HEK293 (cell line): Measurements from ENCODE around the gene CDC5L.

Experiments
- CTCF ChIA-PET: fragments of 350-600 bp; formaldehyde crosslinking; extraction: SDS; loops from one replicate; lab custom pipeline; 2021; ENCODE audit warnings: antibody characterized with exemption; lab: Yijun Ruan, JAX
- POLR2A ChIA-PET: fragments of 300-600 bp; formaldehyde crosslinking; extraction: SDS; loops from one replicate; lab custom pipeline; 2020; ENCODE audit warnings: antibody characterized with exemption, inconsistent platforms; lab: Yijun Ruan, JAX
- H3K27ac ChIP-seq: fragments of 200-500 bp; sonication (Bioruptor generic); 2 replicates; pipeline ENCODE4 v1.5.1; 2014; ENCODE audit warnings: low read depth, low read length, control low read depth, inconsistent platforms; ENCODE audit errors: extremely low read depth
- H3K36me3 ChIP-seq, 2 experiments: fragments of 200-500 bp in 1 of 2; sonication (Bioruptor generic) in 1 of 2; 1 replicate in 1 of 2; 2 replicates in 1 of 2; pipeline ENCODE4 v1.5.1; 2014 to 2017; ENCODE audit warnings: inconsistent platforms in 2 of 2, low read length in 2 of 2; ENCODE audit not compliant: control insufficient read depth in 2 of 2, insufficient read depth in 1 of 2
- H3K4me1 ChIP-seq: fragments of 200-500 bp; sonication (Bioruptor generic); 2 replicates; pipeline ENCODE4 v1.5.1; 2014; ENCODE audit warnings: mild to moderate bottlenecking, low read length, inconsistent platforms; ENCODE audit not compliant: control insufficient read depth, insufficient read depth
- H3K4me3 ChIP-seq: 2 replicates; pipeline ENCODE4 v1.5.1; 2011; ENCODE audit warnings: low read depth, mild to moderate bottlenecking, control low read depth, low read length, moderate library complexity
- H3K9me3 ChIP-seq: fragments of 200-500 bp; sonication (Bioruptor generic); 2 replicates; pipeline ENCODE4 v1.5.1; 2014; ENCODE audit warnings: low read depth, low read length, inconsistent platforms; ENCODE audit not compliant: control insufficient read depth, insufficient read depth
- EGR2 ChIP-seq: fragments of 450-650 bp; formaldehyde crosslinking; IDR thresholded peaks from 2 replicates; pipeline ENCODE4 v1.5.1; 2016; ENCODE audit warnings: low read depth, missing biosample characterization, missing genetic modification characterization
- GLI4 ChIP-seq: fragments of 450-650 bp; formaldehyde crosslinking; IDR thresholded peaks from 2 replicates; pipeline ENCODE4 v1.5.1; 2016; ENCODE audit warnings: missing biosample characterization, missing genetic modification characterization
- GLIS2 ChIP-seq: fragments of 450-650 bp; formaldehyde crosslinking; IDR thresholded peaks from 2 replicates; pipeline ENCODE4 v1.5.1; 2016; ENCODE audit warnings: missing biosample characterization, missing genetic modification characterization
- MZF1 ChIP-seq: fragments of 450-650 bp; formaldehyde crosslinking; IDR thresholded peaks from 2 replicates; pipeline ENCODE4 v1.5.1; 2017; ENCODE audit warnings: missing biosample characterization, missing genetic modification characterization, borderline replicate concordance
- PRDM10 ChIP-seq: fragments of 450-650 bp; formaldehyde crosslinking; IDR thresholded peaks from 2 replicates; pipeline ENCODE4 v1.5.1; 2016; ENCODE audit warnings: missing biosample characterization, missing genetic modification characterization
- RBAK ChIP-seq: fragments of 450-650 bp; formaldehyde crosslinking; IDR thresholded peaks from 2 replicates; pipeline ENCODE4 v1.5.1; 2016; ENCODE audit warnings: missing biosample characterization, missing genetic modification characterization
- SP7 ChIP-seq: fragments of 450-650 bp; formaldehyde crosslinking; IDR thresholded peaks from 2 replicates; pipeline ENCODE4 v1.5.1; 2016; ENCODE audit warnings: missing biosample characterization, missing genetic modification characterization
- ZFP41 ChIP-seq: fragments of 450-650 bp; formaldehyde crosslinking; IDR thresholded peaks from 2 replicates; pipeline ENCODE4 v1.5.1; 2016; ENCODE audit warnings: missing biosample characterization, missing genetic modification characterization, borderline replicate concordance
- ZNF169 ChIP-seq: fragments of 450-650 bp; formaldehyde crosslinking; IDR thresholded peaks from 2 replicates; pipeline ENCODE4 v1.5.1; 2016; ENCODE audit warnings: missing biosample characterization, missing genetic modification characterization
- ZNF274 ChIP-seq, 2 experiments: fragments of 200-500 bp in 1 of 2; fragments of 450-650 bp in 1 of 2; sonication (Bioruptor generic) in 1 of 2; formaldehyde crosslinking in 1 of 2; IDR thresholded peaks; 2 replicates each; pipeline versions ENCODE4 v1.5.1 to v1.6.1; 2014 to 2016; ENCODE audit warnings: borderline replicate concordance in 1 of 2, inconsistent platforms in 1 of 2, low read length in 1 of 2, missing biosample characterization in 1 of 2, missing genetic modification characterization in 1 of 2
- ZNF311 ChIP-seq: fragments of 450-650 bp; formaldehyde crosslinking; IDR thresholded peaks from 2 replicates; pipeline ENCODE4 v1.5.1; 2017; ENCODE audit warnings: missing biosample characterization, missing genetic modification characterization, borderline replicate concordance
- ZNF391 ChIP-seq: fragments of 450-650 bp; formaldehyde crosslinking; IDR thresholded peaks from 2 replicates; pipeline ENCODE4 v1.5.1; 2016; ENCODE audit warnings: low read depth, missing biosample characterization, missing genetic modification characterization, borderline replicate concordance
- ZNF416 ChIP-seq: fragments of 450-650 bp; formaldehyde crosslinking; IDR thresholded peaks from 2 replicates; pipeline ENCODE4 v1.5.1; 2016; ENCODE audit warnings: missing biosample characterization, missing genetic modification characterization
- ZNF544 ChIP-seq: fragments of 450-650 bp; formaldehyde crosslinking; IDR thresholded peaks from 2 replicates; pipeline ENCODE4 v1.5.0; 2017; ENCODE audit warnings: missing biosample characterization, missing genetic modification characterization
- ZNF654 ChIP-seq: fragments of 450-650 bp; formaldehyde crosslinking; IDR thresholded peaks from 2 replicates; pipeline ENCODE4 v1.5.1; 2016; ENCODE audit warnings: low read depth, missing biosample characterization, missing genetic modification characterization
- ZNF843 ChIP-seq: fragments of 450-650 bp; formaldehyde crosslinking; IDR thresholded peaks from 2 replicates; pipeline ENCODE4 v1.5.1; 2016; ENCODE audit warnings: missing biosample characterization, missing genetic modification characterization
- ZSCAN4 ChIP-seq: fragments of 450-650 bp; formaldehyde crosslinking; IDR thresholded peaks from 2 replicates; pipeline ENCODE4 v1.5.1; 2017; ENCODE audit warnings: missing biosample characterization, missing genetic modification characterization
- TF ChIP-seq, protein P1 (sequence below): fragments of 450-650 bp; formaldehyde crosslinking; IDR thresholded peaks from 2 replicates; pipeline ENCODE4 v1.5.1; 2017; ENCODE audit warnings: missing biosample characterization, missing genetic modification characterization
- TF ChIP-seq, protein P2 (sequence below): fragments of 450-650 bp; formaldehyde crosslinking; IDR thresholded peaks from 2 replicates; pipeline ENCODE4 v1.5.1; 2016; ENCODE audit warnings: missing biosample characterization, missing genetic modification characterization
- TF ChIP-seq, protein P3 (sequence below): fragments of 450-650 bp; formaldehyde crosslinking; IDR thresholded peaks from 2 replicates; pipeline ENCODE4 v1.5.1; 2016; ENCODE audit warnings: missing biosample characterization, missing genetic modification characterization, low read depth
- TF ChIP-seq, protein P4 (sequence below): fragments of 450-650 bp; formaldehyde crosslinking; IDR thresholded peaks from 2 replicates; pipeline ENCODE4; 2016; ENCODE audit warnings: missing biosample characterization, missing genetic modification characterization
- TF ChIP-seq, protein P5 (sequence below): fragments of 450-650 bp; formaldehyde crosslinking; IDR thresholded peaks from 2 replicates; pipeline ENCODE4 v1.5.1; 2016; ENCODE audit warnings: missing biosample characterization, missing genetic modification characterization

Gene CDC5L

GRCh38 chr6:44456966-44457292, 69.4 kb downstream of the CDC5L start:
- Histone ChIP-seq H3K27ac (no peak overlapping the region; the same call in 1 of the 2 replicates), H3K4me3 (peak overlapping the region; percentile 24; the same call in 1 of the 2 replicates), H3K9me3 (no peaks in the 10 kb centered on the region), H3K36me3 (peaks cover 0 to 8% of the 10 kb centered on the region in 2 experiments; a peak in 2 of 3 replicates), H3K4me1 (peaks cover 12% of the 10 kb centered on the region)
- ChIA-PET POLR2A (interaction anchor here (1.5 to 1.8 kb wide), 2 partner anchors 13 to 70 kb away, joined by 5 read pairs; partner anchors contain the start of gene CDC5L), CTCF (interaction anchor here (0.6 to 15.0 kb wide), 13 partner anchors 8 to 190 kb away, joined by 3 to 302 read pairs (median 5); no protein-coding TSS in a partner anchor)
- 0 out of 2 replicates have a peak, but pooled peaks have one; percentile 5 for TF ChIP-seq ZNF843 (tag by site-specific recombination)
- TF ChIP-seq, protein P1, sequence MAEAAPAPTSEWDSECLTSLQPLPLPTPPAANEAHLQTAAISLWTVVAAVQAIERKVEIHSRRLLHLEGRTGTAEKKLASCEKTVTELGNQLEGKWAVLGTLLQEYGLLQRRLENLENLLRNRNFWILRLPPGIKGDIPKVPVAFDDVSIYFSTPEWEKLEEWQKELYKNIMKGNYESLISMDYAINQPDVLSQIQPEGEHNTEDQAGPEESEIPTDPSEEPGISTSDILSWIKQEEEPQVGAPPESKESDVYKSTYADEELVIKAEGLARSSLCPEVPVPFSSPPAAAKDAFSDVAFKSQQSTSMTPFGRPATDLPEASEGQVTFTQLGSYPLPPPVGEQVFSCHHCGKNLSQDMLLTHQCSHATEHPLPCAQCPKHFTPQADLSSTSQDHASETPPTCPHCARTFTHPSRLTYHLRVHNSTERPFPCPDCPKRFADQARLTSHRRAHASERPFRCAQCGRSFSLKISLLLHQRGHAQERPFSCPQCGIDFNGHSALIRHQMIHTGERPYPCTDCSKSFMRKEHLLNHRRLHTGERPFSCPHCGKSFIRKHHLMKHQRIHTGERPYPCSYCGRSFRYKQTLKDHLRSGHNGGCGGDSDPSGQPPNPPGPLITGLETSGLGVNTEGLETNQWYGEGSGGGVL (tag by site-specific recombination), result peak; percentile 2; the same call in 1 of the 2 replicates
- no peak for TF ChIP-seq ZFP41 (tag by site-specific recombination)
- no peak for TF ChIP-seq ZSCAN4 (tag by site-specific recombination)
- 0 out of 2 replicates have a peak, but pooled peaks have one; percentile 16 for TF ChIP-seq GLI4 (tag by site-specific recombination)
- no peak for TF ChIP-seq MZF1 (tag by site-specific recombination)
- TF ChIP-seq RBAK (tag by site-specific recombination), result no peak
- TF ChIP-seq, protein P2, sequence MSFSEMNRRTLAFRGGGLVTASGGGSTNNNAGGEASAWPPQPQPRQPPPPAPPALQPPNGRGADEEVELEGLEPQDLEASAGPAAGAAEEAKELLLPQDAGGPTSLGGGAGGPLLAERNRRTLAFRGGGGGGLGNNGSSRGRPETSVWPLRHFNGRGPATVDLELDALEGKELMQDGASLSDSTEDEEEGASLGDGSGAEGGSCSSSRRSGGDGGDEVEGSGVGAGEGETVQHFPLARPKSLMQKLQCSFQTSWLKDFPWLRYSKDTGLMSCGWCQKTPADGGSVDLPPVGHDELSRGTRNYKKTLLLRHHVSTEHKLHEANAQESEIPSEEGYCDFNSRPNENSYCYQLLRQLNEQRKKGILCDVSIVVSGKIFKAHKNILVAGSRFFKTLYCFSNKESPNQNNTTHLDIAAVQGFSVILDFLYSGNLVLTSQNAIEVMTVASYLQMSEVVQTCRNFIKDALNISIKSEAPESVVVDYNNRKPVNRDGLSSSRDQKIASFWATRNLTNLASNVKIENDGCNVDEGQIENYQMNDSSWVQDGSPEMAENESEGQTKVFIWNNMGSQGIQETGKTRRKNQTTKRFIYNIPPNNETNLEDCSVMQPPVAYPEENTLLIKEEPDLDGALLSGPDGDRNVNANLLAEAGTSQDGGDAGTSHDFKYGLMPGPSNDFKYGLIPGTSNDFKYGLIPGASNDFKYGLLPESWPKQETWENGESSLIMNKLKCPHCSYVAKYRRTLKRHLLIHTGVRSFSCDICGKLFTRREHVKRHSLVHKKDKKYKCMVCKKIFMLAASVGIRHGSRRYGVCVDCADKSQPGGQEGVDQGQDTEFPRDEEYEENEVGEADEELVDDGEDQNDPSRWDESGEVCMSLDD (tag by site-specific recombination), result no peak
- TF ChIP-seq, protein P3, sequence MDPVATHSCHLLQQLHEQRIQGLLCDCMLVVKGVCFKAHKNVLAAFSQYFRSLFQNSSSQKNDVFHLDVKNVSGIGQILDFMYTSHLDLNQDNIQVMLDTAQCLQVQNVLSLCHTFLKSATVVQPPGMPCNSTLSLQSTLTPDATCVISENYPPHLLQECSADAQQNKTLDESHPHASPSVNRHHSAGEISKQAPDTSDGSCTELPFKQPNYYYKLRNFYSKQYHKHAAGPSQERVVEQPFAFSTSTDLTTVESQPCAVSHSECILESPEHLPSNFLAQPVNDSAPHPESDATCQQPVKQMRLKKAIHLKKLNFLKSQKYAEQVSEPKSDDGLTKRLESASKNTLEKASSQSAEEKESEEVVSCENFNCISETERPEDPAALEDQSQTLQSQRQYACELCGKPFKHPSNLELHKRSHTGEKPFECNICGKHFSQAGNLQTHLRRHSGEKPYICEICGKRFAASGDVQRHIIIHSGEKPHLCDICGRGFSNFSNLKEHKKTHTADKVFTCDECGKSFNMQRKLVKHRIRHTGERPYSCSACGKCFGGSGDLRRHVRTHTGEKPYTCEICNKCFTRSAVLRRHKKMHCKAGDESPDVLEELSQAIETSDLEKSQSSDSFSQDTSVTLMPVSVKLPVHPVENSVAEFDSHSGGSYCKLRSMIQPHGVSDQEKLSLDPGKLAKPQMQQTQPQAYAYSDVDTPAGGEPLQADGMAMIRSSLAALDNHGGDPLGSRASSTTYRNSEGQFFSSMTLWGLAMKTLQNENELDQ, result no peak
- TF ChIP-seq ZNF544 (tag by site-specific recombination), result no peak
- TF ChIP-seq ZNF169 (tag by site-specific recombination), result no peak
- TF ChIP-seq ZNF274 (IDR thresholded peaks at IDR 0.05; ENCODE audit: low read length), result no peak
- TF ChIP-seq ZNF274 (tag by site-specific recombination; IDR thresholded peaks at IDR 0.05; ENCODE audit: borderline replicate concordance), result no peak
- TF ChIP-seq ZNF654 (tag by site-specific recombination), result no peak
- no peak for TF ChIP-seq ZNF416 (tag by site-specific recombination)
- TF ChIP-seq PRDM10, result no peak
- TF ChIP-seq, protein P4, sequence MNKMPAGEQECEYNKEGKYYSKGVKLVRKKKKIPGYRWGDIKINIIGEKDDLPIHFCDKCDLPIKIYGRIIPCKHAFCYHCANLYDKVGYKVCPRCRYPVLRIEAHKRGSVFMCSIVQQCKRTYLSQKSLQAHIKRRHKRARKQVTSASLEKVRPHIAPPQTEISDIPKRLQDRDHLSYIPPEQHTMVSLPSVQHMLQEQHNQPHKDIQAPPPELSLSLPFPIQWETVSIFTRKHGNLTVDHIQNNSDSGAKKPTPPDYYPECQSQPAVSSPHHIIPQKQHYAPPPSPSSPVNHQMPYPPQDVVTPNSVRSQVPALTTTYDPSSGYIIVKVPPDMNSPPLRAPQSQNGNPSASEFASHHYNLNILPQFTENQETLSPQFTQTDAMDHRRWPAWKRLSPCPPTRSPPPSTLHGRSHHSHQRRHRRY (tag by site-specific recombination), result no peak
- TF ChIP-seq, protein P5, sequence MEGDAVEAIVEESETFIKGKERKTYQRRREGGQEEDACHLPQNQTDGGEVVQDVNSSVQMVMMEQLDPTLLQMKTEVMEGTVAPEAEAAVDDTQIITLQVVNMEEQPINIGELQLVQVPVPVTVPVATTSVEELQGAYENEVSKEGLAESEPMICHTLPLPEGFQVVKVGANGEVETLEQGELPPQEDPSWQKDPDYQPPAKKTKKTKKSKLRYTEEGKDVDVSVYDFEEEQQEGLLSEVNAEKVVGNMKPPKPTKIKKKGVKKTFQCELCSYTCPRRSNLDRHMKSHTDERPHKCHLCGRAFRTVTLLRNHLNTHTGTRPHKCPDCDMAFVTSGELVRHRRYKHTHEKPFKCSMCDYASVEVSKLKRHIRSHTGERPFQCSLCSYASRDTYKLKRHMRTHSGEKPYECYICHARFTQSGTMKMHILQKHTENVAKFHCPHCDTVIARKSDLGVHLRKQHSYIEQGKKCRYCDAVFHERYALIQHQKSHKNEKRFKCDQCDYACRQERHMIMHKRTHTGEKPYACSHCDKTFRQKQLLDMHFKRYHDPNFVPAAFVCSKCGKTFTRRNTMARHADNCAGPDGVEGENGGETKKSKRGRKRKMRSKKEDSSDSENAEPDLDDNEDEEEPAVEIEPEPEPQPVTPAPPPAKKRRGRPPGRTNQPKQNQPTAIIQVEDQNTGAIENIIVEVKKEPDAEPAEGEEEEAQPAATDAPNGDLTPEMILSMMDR (tag by site-specific recombination), result no peak
- TF ChIP-seq ZNF311 (tag by site-specific recombination), result no peak
- TF ChIP-seq SP7 (tag by site-specific recombination), result 0 out of 2 replicates have a peak, but pooled peaks have one; percentile 5
- TF ChIP-seq EGR2, result no peak
- TF ChIP-seq ZNF391 (tag by site-specific recombination), result no peak
- no peak for TF ChIP-seq GLIS2 (tag by site-specific recombination)
